Subcutaneous adipose tissue (tissue), 4 donors: Measurements from ENCODE around the gene TWIST1. TPM values are rescaled to one million over a fixed set of nuclear protein-coding genes. Genes with fewer than 3 reads are reported as not detected.

Experiments
- CTCF ChIP-seq: fragments of 450-650 bp; IDR thresholded peaks from one replicate; pipeline ENCODE4 v1.5.1; 2016; ENCODE audit warnings: low read depth, mild to moderate bottlenecking, control low read depth, antibody characterized with exemption, moderate library complexity
- total RNA-seq, 4 donors: library from RNA; depleted of rRNA; stranded (reverse); fragments of >200 nt; gene quantifications; one replicate each; pipeline ENCODE4 v1.1.0, GENCODE V29; 2016

The TWIST1 gene
- total RNA-seq, 4 donors from 2014 or later = 49.7 to 112 (median 65.1) TPM

- no peak for TF ChIP-seq CTCF
Observed at GRCh38 chr7:19107081-19107355, 10.4 kb downstream of the TWIST1 start.

- TF ChIP-seq CTCF = no peak
Observed at GRCh38 chr7:19106241-19107080, 11.0 kb downstream of the TWIST1 start.

GRCh38 chr7:19105546-19105945 lies 11.9 kb downstream of the TWIST1 start:
- no peak for TF ChIP-seq CTCF

GRCh38 chr7:19104811-19105210 lies 12.6 kb downstream of the TWIST1 start:
- TF ChIP-seq CTCF = no peak

- TF ChIP-seq CTCF = no peak
Observed at GRCh38 chr7:19102884-19103283, 14.6 kb downstream of the TWIST1 start.

GRCh38 chr7:19101909-19102308 lies 15.5 kb downstream of the TWIST1 start:
- TF ChIP-seq CTCF = no peak

GRCh38 chr7:19101472-19101871 lies 16.0 kb downstream of the TWIST1 start:
- TF ChIP-seq CTCF = no peak
